Gastroesophageal sphincter (tissue), 3 donors: ENCODE data around the gene MICALL1.
A peak's percentile ranks its signal among the peaks of the same experiment; 100 is the strongest.

Experiments used
- CTCF ChIP-seq, 4 experiments: fragments of 200-600 bp in 2 of 4; fragments of 450-650 bp in 2 of 4; sonication (generic) in 1 of 4; IDR thresholded peaks; one replicate each; pipeline ENCODE4 v1.5.1; 2017 to 2019; ENCODE audit warnings: antibody characterized with exemption in 4 of 4, mild to moderate bottlenecking in 2 of 4, moderate library complexity in 2 of 4
- EP300 ChIP-seq: sonication (generic); formaldehyde crosslinking; IDR thresholded peaks from one replicate; pipeline ENCODE4 v1.6.1; 2017; ENCODE audit warnings: antibody characterized with exemption, mild to moderate bottlenecking
- POLR2A ChIP-seq, 2 donors: fragments of 450-650 bp; IDR thresholded peaks; one replicate each; pipeline ENCODE4 v1.6.1; 2017; ENCODE audit warnings: antibody characterized with exemption in 2 of 2, mild to moderate bottlenecking in 2 of 2, moderate library complexity in 1 of 2
- POLR2AphosphoS5 ChIP-seq: sonication (generic); formaldehyde crosslinking; IDR thresholded peaks from one replicate; pipeline ENCODE4 v1.6.1; 2017; ENCODE audit warnings: antibody characterized with exemption

- peak in 3 of 4 experiments; percentile 43 to 66 (median 53) for TF ChIP-seq CTCF (IDR thresholded peaks at IDR 0.05)
- TF ChIP-seq POLR2A (IDR thresholded peaks at IDR 0.05), result peak in 1 of 2 donors; percentile 36
- no peak for TF ChIP-seq EP300
- TF ChIP-seq POLR2AphosphoS5, result no peak
Measured at GRCh38 chr22:37905534-37906363, at the start of gene MICALL1.
